Suppressor macrophage treated with lipopolysaccharide for 1 hour (primary cell): ENCODE measurements around the gene FBXL19.
"Not testable (repeated sequence)": the region's sequence is repeated elsewhere in the genome, so short reads cannot be mapped to it uniquely, and the experiment has no call there.

Experiments used
- DNase-seq, 3 donors: peaks; one replicate each; pipeline ENCODE4 v3.0.0-alpha.2; 2020 to 2022

FBXL19 gene

GRCh38 chr16:30923554-30924075 is at the start of gene FBXL19:
FBXL19 (plus strand) TSS chr16:30923572; CDS start chr16:30925755, 2,183 bp downstream.
- no peak for DNase-seq

GRCh38 chr16:30874244-30874820 is 49.0 kb upstream of the FBXL19 start:
- no peak for DNase-seq

- peak; percentile 93 to 97 (median 96) for DNase-seq
These were observed 48.3 kb upstream of the FBXL19 start for GRCh38 chr16:30874821-30875717.

- DNase-seq = peak in 2 of 3 donors; percentile 47 to 55
These were observed 47.2 kb upstream of the FBXL19 start for GRCh38 chr16:30875871-30876801.

- DNase-seq = no peak
These were observed 46.5 kb upstream of the FBXL19 start for GRCh38 chr16:30876867-30877266.

GRCh38 chr16:30882429-30883310 is 40.7 kb upstream of the FBXL19 start:
- no peak for DNase-seq

- DNase-seq = no peak
These were observed 38.6 kb upstream of the FBXL19 start for GRCh38 chr16:30884760-30885159.

GRCh38 chr16:30885196-30885595 is 38.2 kb upstream of the FBXL19 start:
- DNase-seq = no peak

- no peak for DNase-seq
These were observed 37.2 kb upstream of the FBXL19 start for GRCh38 chr16:30886145-30886544.

GRCh38 chr16:30887927-30888326 is 35.4 kb upstream of the FBXL19 start:
- DNase-seq = no peak

GRCh38 chr16:30888856-30889499 is 34.4 kb upstream of the FBXL19 start:
- DNase-seq = no peak

GRCh38 chr16:30889721-30890120 is 33.7 kb upstream of the FBXL19 start:
- no peak for DNase-seq

- not testable (repeated sequence) for DNase-seq
These were observed 32.1 kb upstream of the FBXL19 start for GRCh38 chr16:30891043-30891823.

- peak in 2 of 3 donors; percentile 53 to 59 for DNase-seq
These were observed 30.5 kb upstream of the FBXL19 start for GRCh38 chr16:30892670-30893416.

- DNase-seq = no peak
These were observed 30.0 kb upstream of the FBXL19 start for GRCh38 chr16:30893417-30893743.

- DNase-seq = peak; percentile 93 to 99 (median 97)
These were observed 29.4 kb upstream of the FBXL19 start, which contains the start of gene BCL7C for GRCh38 chr16:30893744-30894539. BCL7C (minus strand) TSS chr16:30894077; CDS start chr16:30893944, 133 bp downstream.

- peak; percentile 40 to 53 (median 50) for DNase-seq
These were observed 28.6 kb upstream of the FBXL19 start for GRCh38 chr16:30894540-30895368.
